PFSK-1 (cell line): ENCODE data around the gene MLF2.

Experiments used
- FOXP2 ChIP-seq: optimal IDR thresholded peaks from 2 replicates; pipeline ENCODE3; 2011; ENCODE audit warnings: borderline replicate concordance, control low read depth, inconsistent platforms; ENCODE audit not compliant: insufficient read depth; ENCODE audit errors: extremely low read length, extremely low read depth
- POLR2AphosphoS5 ChIP-seq: IDR thresholded peaks from 2 replicates; pipeline ENCODE4 v1.6.1; 2012; ENCODE audit warnings: low read depth, mild to moderate bottlenecking, control low read depth, low read length, moderate library complexity
- SIN3A ChIP-seq: IDR thresholded peaks from 2 replicates; pipeline ENCODE4 v1.6.1; 2012; ENCODE audit warnings: mild to moderate bottlenecking, low read length, moderate library complexity, borderline replicate concordance; ENCODE audit not compliant: insufficient read depth
- TAF1 ChIP-seq: IDR thresholded peaks from 2 replicates; pipeline ENCODE4 v1.6.1; 2012; ENCODE audit warnings: low read length, control low read depth, borderline replicate concordance; ENCODE audit not compliant: insufficient read depth
- TF ChIP-seq, protein P1 (sequence below), 2 experiments: IDR thresholded peaks; 2 replicates each; pipeline versions ENCODE4 v1.6.1 to v1.8.0; 2011 to 2012; ENCODE audit warnings: low read depth in 2 of 2, low read length in 2 of 2, control low read depth in 1 of 2, inconsistent platforms in 1 of 2, mild to moderate bottlenecking in 1 of 2, moderate library complexity in 1 of 2; ENCODE audit not compliant: insufficient read depth in 1 of 2

The MLF2 gene

DNA sequence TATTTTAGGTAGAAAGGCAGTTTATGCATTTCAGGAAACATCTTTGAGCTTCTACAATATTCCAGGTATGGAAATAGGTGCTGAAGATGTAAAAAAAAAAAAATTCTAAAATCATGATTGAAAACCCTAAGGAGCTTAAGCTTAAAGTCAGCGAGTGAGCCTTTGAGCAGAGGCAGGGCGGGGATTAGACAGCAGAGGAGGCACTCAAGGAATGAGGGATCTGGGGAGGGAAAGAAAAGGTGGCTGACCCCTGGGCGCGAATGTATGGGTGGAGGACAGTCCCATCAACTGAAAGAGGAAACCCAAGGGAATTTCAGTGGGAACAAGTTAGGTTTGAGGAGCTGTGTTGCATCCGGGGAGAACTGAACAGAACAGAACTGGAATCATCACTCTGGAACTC is 6.8 kb upstream of the MLF2 start:
- TF ChIP-seq, protein P1, sequence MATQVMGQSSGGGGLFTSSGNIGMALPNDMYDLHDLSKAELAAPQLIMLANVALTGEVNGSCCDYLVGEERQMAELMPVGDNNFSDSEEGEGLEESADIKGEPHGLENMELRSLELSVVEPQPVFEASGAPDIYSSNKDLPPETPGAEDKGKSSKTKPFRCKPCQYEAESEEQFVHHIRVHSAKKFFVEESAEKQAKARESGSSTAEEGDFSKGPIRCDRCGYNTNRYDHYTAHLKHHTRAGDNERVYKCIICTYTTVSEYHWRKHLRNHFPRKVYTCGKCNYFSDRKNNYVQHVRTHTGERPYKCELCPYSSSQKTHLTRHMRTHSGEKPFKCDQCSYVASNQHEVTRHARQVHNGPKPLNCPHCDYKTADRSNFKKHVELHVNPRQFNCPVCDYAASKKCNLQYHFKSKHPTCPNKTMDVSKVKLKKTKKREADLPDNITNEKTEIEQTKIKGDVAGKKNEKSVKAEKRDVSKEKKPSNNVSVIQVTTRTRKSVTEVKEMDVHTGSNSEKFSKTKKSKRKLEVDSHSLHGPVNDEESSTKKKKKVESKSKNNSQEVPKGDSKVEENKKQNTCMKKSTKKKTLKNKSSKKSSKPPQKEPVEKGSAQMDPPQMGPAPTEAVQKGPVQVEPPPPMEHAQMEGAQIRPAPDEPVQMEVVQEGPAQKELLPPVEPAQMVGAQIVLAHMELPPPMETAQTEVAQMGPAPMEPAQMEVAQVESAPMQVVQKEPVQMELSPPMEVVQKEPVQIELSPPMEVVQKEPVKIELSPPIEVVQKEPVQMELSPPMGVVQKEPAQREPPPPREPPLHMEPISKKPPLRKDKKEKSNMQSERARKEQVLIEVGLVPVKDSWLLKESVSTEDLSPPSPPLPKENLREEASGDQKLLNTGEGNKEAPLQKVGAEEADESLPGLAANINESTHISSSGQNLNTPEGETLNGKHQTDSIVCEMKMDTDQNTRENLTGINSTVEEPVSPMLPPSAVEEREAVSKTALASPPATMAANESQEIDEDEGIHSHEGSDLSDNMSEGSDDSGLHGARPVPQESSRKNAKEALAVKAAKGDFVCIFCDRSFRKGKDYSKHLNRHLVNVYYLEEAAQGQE (IDR thresholded peaks at IDR 0.05; ENCODE audit: insufficient read depth in 1 of 2, low read depth in 2 of 2, low read length in 2 of 2), result no peak
- TF ChIP-seq FOXP2 (no peak), POLR2AphosphoS5 (no peak), SIN3A (no peak), TAF1 (no peak)

DNA sequence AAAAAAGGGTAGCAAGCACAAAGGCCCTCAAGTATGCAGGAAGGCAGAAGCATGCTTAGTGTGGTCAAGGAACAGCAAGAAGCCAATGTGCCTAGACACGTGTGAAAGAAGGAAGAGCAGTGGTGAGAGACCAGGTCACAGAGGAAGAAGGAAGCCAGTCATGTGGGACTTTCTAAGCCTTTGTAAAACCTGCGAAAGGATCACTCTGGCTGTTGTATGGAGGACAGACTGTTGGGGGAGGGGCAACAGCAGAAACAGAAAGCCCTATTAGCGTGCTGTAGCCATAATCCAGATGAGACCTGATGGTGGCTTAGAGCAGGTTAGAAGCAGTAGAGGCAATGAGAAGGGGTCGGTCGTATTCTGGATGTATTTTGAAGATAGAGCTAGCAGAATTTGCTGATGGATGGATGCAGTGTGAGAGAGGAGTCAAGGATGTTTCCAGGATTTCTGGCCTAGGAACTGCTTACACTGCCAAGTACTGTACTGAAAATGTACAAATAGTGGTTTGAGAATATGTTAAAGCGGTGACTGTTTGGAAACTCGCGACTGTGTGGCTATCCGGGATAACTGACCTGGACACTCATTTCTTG is 5.7 kb upstream of the MLF2 start:
- TF ChIP-seq TAF1, result no peak
- no peak for TF ChIP-seq FOXP2
- TF ChIP-seq SIN3A, result no peak
- TF ChIP-seq, protein P1 (IDR thresholded peaks at IDR 0.05; ENCODE audit: insufficient read depth in 1 of 2, low read depth in 2 of 2, low read length in 2 of 2), result no peak
- TF ChIP-seq POLR2AphosphoS5, result no peak

DNA sequence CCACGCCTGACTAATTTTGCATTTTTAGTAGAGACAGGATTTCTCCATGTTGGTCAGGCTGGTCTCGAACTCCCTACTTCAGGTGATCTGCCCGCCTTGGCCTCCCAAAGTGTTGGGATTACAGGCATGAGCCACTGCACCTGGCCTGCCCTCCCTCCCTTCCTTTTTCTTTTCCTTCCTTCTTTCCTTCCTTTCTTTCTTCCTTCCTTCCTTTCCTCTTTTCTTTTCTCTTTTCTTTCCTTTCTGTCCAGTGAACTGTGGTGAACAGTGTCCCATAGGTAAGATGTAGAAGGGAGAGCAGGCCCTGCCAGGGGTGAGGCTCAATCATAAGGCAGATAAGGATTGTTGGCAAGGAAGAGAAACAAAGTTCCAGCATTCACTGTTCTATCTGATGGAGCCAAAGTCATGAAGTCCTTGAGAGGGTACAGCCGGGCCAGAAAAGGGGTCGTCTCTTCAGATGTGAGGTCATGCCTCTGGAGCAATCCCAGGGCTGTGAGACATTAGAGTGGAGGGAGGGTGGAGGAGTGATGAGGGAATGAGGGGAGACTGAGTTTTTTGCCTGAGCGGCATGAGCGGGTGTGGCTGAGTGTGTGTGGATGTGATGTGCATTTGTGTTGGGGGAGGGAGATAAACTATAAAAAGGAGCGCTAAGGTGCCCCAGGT is 4.2 kb upstream of the MLF2 start:
- no peak for TF ChIP-seq POLR2AphosphoS5
- TF ChIP-seq TAF1, result no peak
- TF ChIP-seq FOXP2, result no peak
- TF ChIP-seq SIN3A, result no peak
- TF ChIP-seq, protein P1 (IDR thresholded peaks at IDR 0.05; ENCODE audit: insufficient read depth in 1 of 2, low read depth in 2 of 2, low read length in 2 of 2), result no peak

DNA sequence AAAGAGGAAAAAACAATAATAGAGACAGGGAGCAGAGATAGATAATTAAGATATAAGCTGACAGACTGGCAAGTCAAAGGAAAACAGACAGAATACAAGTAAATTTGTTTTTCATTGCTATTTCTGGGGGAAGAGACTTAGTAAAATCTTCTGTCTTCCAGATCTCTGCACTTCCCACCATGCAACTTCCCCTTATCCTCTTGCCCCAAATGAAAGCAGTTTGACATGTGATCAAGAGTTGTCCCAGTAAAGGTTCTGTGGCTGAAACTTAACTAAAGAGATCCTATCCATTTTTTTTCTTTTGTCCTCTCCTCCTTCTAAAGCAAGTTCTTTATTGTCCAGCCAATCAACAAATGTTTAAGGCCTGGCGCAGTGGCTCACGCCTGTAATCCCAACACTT is 1.5 kb upstream of the MLF2 start:
- TF ChIP-seq SIN3A (no peak), POLR2AphosphoS5 (no peak), FOXP2 (no peak), TAF1 (no peak)
- TF ChIP-seq, protein P1 (IDR thresholded peaks at IDR 0.05; ENCODE audit: insufficient read depth in 1 of 2, low read depth in 2 of 2, low read length in 2 of 2), result no peak

DNA sequence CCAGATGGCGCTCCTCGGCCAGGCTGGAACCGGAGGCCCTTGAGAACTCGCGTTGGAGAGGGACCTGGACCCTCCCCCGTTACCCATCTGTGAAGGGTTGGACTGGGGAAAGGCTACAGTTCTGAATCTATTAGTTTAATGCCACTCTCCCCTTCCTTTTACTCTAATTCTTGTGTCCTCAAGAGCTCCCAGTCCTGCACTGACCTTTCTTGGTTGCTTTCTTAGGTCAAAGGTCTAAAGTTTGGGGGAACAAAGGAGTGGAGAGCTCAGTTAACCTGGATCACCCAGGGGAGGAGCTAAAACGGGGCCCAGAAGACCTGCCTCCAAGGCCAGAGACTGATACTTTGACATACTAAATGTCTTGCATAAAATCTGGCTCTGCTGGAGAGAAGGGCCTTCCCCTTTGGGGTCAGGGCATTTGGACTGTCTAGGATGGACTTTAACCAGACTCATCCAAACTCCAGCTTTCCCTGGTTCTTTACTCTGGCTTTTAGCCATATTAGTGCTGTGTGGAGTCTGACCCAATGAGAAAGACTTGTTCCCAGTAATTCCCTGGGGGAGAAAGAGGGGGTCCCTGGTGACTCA is 923 bp upstream of the MLF2 start:
- TF ChIP-seq FOXP2, result no peak
- TF ChIP-seq POLR2AphosphoS5, result no peak; the same call in 1 of the 2 replicates
- TF ChIP-seq SIN3A, result no peak
- TF ChIP-seq, protein P1 (IDR thresholded peaks at IDR 0.05; ENCODE audit: insufficient read depth in 1 of 2, low read depth in 2 of 2, low read length in 2 of 2), result no peak
- no peak for TF ChIP-seq TAF1
